Breast epithelium (tissue), 4 donors: ENCODE data around the gene OAF. TPM values are rescaled to one million over a fixed set of nuclear protein-coding genes. Genes with fewer than 3 reads are reported as not detected.

Experiments used
- DNase-seq, 2 donors: peaks; one replicate each; pipeline ENCODE4 v3.0.0-alpha.2; 2019; ENCODE audit warnings: low spot score in 2 of 2
- H3K27ac ChIP-seq, 2 donors: fragments of 200-600 bp; sonication (generic) in 1 of 2; one replicate each; pipeline ENCODE4 v1.5.1; 2016 to 2019; ENCODE audit warnings: mild to moderate bottlenecking in 1 of 2
- H3K27me3 ChIP-seq, 2 donors: fragments of 200-600 bp; sonication (generic) in 1 of 2; one replicate each; pipeline versions ENCODE4 v1.5.1 to v1.6.0; 2017 to 2019; ENCODE audit warnings: control low read depth in 1 of 2, mild to moderate bottlenecking in 1 of 2
- H3K36me3 ChIP-seq: fragments of 200-600 bp; one replicate; pipeline ENCODE4 v1.5.1; 2019
- H3K4me1 ChIP-seq, 2 donors: fragments of 200-600 bp; sonication (generic); one replicate each; pipeline ENCODE4 v1.5.1; 2016 to 2019; ENCODE audit warnings: control low read depth in 1 of 2
- H3K4me3 ChIP-seq, 3 donors: fragments of 200-600 bp; sonication (generic); 1 replicate in 2 of 3; 2 replicates in 1 of 3; pipeline ENCODE4 v1.5.1; 2016 to 2019; ENCODE audit warnings: mild to moderate bottlenecking in 3 of 3, moderate library complexity in 2 of 3
- H3K9me3 ChIP-seq, 2 donors: fragments of 200-600 bp; sonication (generic) in 1 of 2; one replicate each; pipeline ENCODE4 v1.5.1; 2016 to 2019; ENCODE audit warnings: control low read depth in 1 of 2
- CTCF ChIP-seq, 3 donors: fragments of 450-650 bp; IDR thresholded peaks; one replicate each; pipeline ENCODE4 v1.5.1; 2016 to 2017; ENCODE audit warnings: antibody characterized with exemption in 3 of 3, mild to moderate bottlenecking in 3 of 3, moderate library complexity in 3 of 3
- POLR2A ChIP-seq: fragments of 450-650 bp; IDR thresholded peaks from one replicate; pipeline ENCODE4 v1.6.1; 2016; ENCODE audit warnings: antibody characterized with exemption, mild to moderate bottlenecking, moderate library complexity
- POLR2AphosphoS5 ChIP-seq, 3 donors: sonication (generic); formaldehyde crosslinking; IDR thresholded peaks; one replicate each; pipeline ENCODE4 v1.6.1; 2017; ENCODE audit warnings: antibody characterized with exemption in 3 of 3
- intact Hi-C: fragments of 100-400 bp; cut with DNase I; formaldehyde crosslinking; loops from one replicate; pipeline ENCODE4 v1.15.1; 2023; ENCODE audit warnings: low total_unique reads
- total RNA-seq, 3 donors: library from RNA; depleted of rRNA; stranded (reverse); fragments of >200 nt; gene quantifications; one replicate each; pipeline ENCODE4 v1.1.0, GENCODE V29; 2016

Gene OAF
- total RNA-seq, 3 donors from 2014 or later: 19.8 to 35.1 (median 33.3) TPM

GRCh38 chr11:120235024-120235628 lies 24.3 kb downstream of the OAF start:
- Histone ChIP-seq H3K27me3 (peaks cover 0 to 5% of the 10 kb centered on the region in 2 donors), H3K4me3 (no peak overlapping the region), H3K9me3 (no peaks in the 10 kb centered on the region), H3K4me1 (no peaks in the 10 kb centered on the region), H3K36me3 (no peaks in the 10 kb centered on the region), H3K27ac (peak overlapping the region; percentile 45 to 52)
- TF ChIP-seq POLR2A (no peak), CTCF (IDR thresholded peaks at IDR 0.05) (peak; percentile 47 to 86 (median 77)), POLR2AphosphoS5 (IDR thresholded peaks at IDR 0.05) (peak in 1 of 3 donors; percentile 61)
- intact Hi-C loops: loop anchor here (5.0 kb wide), 1 partner anchor 68 kb away; no protein-coding TSS in a partner anchor
- DNase-seq: peak; percentile 72 to 78

GRCh38 chr11:120236169-120237107 lies 25.6 kb downstream of the OAF start:
- TF ChIP-seq POLR2A (no peak), CTCF (IDR thresholded peaks at IDR 0.05) (no peak), POLR2AphosphoS5 (IDR thresholded peaks at IDR 0.05) (no peak)
- Histone ChIP-seq H3K27ac (peak overlapping the region; percentile 45 to 52), H3K4me1 (peaks cover 0 to 10% of the 10 kb centered on the region in 2 donors), H3K27me3 (peaks cover 0 to 14% of the 10 kb centered on the region in 2 donors), H3K4me3 (no peak overlapping the region), H3K9me3 (no peaks in the 10 kb centered on the region), H3K36me3 (no peaks in the 10 kb centered on the region)
- intact Hi-C loops: loop anchor here (5.0 kb wide), 1 partner anchor 69 kb away; no protein-coding TSS in a partner anchor
- no peak for DNase-seq

DNA sequence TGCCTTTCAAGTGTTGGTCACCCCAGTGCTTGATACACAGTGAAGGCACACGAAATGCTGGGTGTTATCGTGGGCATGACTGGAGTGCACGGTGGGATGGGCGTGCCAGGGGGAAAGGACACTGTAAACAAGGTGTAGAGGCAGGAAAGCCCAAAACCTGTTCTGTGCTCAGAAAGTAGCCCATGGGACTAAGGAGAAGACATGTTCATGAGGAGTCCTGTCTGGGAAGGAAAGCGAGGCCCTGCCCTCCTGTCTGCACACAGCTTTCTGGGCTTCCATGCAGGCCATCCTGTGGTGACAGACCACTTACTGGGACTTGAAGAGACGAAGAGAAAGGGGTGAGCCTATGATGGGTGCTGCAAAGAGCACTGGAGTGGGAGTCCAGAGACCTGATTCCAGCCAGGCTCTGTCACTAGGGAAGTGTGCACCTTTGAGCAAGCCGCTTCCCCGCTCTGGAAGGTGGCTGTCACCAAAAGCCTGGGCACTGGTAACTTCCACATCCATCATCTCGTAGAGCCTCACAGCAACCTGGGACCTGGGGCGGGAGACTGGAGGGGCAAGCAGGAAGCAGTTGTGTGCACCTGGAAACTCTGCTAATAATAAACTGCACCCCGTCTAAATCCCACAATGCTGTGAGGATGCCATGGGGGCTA lies 28.3 kb downstream of the OAF start:
- TF ChIP-seq CTCF (IDR thresholded peaks at IDR 0.05): no peak
- TF ChIP-seq POLR2AphosphoS5 (IDR thresholded peaks at IDR 0.05): no peak
- Histone ChIP-seq H3K4me3 (no peak overlapping the region), H3K4me1 (peaks cover 0 to 16% of the 10 kb centered on the region in 2 donors), H3K36me3 (no peaks in the 10 kb centered on the region), H3K9me3 (no peaks in the 10 kb centered on the region), H3K27me3 (peaks cover 0 to 14% of the 10 kb centered on the region in 2 donors), H3K27ac (no peak overlapping the region)
- no peak for DNase-seq
- intact Hi-C loops: loop anchor here (5.0 kb wide), 1 partner anchor 72 kb away; no protein-coding TSS in a partner anchor

DNA sequence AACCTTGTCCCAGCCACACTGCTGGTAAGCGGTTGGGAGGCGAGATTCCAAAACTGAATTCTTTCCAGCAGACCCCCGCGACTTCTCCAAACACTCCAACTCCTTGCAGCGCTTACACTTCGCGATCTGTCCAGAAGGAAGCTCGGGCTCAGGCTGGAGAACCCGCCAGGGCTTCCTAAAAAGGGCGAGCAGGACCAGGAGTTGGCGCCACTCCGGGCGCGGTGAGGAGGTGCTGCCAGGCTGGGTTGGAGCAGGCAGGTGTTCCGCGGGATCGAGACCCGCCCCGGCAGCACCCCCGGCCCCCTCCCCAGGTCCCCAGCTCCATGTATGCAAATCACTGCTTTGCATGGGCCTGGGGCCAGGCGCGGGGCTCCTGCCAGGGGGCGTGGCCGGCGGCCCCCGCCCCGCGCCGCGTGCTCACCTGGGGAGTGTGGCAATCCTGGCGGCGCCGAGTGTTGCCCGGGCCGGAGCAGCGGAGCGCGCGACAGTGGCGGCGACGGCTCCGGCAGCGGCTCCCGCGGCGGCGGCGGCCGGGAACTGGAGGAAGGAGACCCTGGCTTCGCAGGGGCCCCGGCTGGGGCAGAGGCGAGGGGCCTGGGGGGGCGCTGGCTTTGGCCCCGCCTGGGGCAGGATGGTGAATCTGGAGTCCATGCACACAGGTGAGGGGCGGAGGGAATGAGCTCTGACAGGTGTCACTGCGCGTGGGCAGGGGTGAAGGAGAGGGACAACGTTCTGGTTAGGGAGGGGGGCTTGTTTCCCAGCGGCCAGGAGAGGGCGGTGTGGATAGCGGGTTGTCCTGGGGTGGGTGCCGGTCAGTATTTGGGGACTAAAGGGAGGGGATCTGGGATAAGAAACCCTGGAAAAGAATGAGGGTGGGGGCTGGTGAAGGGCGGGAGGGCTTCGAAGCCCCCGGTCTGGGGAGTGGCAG lies 29.1 kb downstream of the OAF start, which contains the start of gene POU2F3:
Gene POU2F3 (plus strand): TSS at position 428 of the 928 bp plus-strand sequence. CDS start 204 bp downstream, at position 632.
- Histone ChIP-seq H3K27ac (peak within 1 kb of the TSS; percentile 45 to 80), H3K4me3 (peak within 1 kb of the TSS in 2 of 3 donors; percentile 46 to 58), H3K27me3 (peaks cover 0 to 14% of the 10 kb centered on the region in 2 donors), H3K4me1 (peaks cover 0 to 16% of the 10 kb centered on the region in 2 donors), H3K36me3 (no peaks in the 10 kb centered on the region), H3K9me3 (no peaks in the 10 kb centered on the region)
- TF ChIP-seq POLR2A (no peak), CTCF (IDR thresholded peaks at IDR 0.05) (no peak), POLR2AphosphoS5 (IDR thresholded peaks at IDR 0.05) (no peak)
- intact Hi-C loops: loop anchor here (2.0 to 5.0 kb wide), 2 partner anchors 57 to 73 kb away; no protein-coding TSS in a partner anchor
- peak in 1 of 2 donors; percentile 42 for DNase-seq
